Transverse colon (tissue), 4 donors: Measurements from ENCODE around the gene CCL16. TPM values are rescaled to one million over a fixed set of nuclear protein-coding genes. Genes with fewer than 3 reads are reported as not detected.
"Not testable (repeated sequence)": the region's sequence is repeated elsewhere in the genome, so short reads cannot be mapped to it uniquely, and the experiment has no call there.

Source experiments
- DNase-seq: peaks from one replicate; pipeline ENCODE4 v3.0.0-alpha.2; 2019
- H3K27ac ChIP-seq, 4 donors: fragments of 200-600 bp; sonication (generic); 2 replicates each; pipeline ENCODE4 v1.5.1; 2016 to 2018; ENCODE audit warnings: inconsistent platforms in 4 of 4
- H3K27me3 ChIP-seq: fragments of 200-600 bp; sonication (generic); 2 replicates; pipeline ENCODE4 v1.5.1; 2017; ENCODE audit warnings: inconsistent platforms
- H3K36me3 ChIP-seq, 4 donors: fragments of 200-600 bp; sonication (generic); 2 replicates each; pipeline ENCODE4 v1.5.1; 2017 to 2019; ENCODE audit warnings: inconsistent platforms in 4 of 4
- H3K4me1 ChIP-seq, 4 donors: fragments of 200-600 bp; sonication (generic); 2 replicates each; pipeline ENCODE4 v1.5.1; 2017 to 2020; ENCODE audit warnings: inconsistent platforms in 4 of 4
- H3K4me3 ChIP-seq, 4 donors: fragments of 200-600 bp; sonication (generic); 1 replicate in 1 of 4; 2 replicates in 3 of 4; pipeline versions ENCODE4 v1.5.1 to v1.6.1; 2017 to 2019; ENCODE audit warnings: inconsistent platforms in 4 of 4
- H3K9me3 ChIP-seq, 2 donors: fragments of 200-600 bp; sonication (generic); 2 replicates each; pipeline ENCODE4 v1.5.1; 2017 to 2019; ENCODE audit warnings: inconsistent platforms in 2 of 2
- EP300 ChIP-seq: sonication (generic); formaldehyde crosslinking; IDR thresholded peaks from one replicate; pipeline ENCODE4 v1.6.1; 2017; ENCODE audit warnings: antibody characterized with exemption, low read depth
- POLR2A ChIP-seq: fragments of 450-650 bp; IDR thresholded peaks from one replicate; pipeline ENCODE4 v1.6.1; 2016; ENCODE audit warnings: antibody characterized with exemption, mild to moderate bottlenecking, moderate library complexity
- POLR2AphosphoS5 ChIP-seq, 3 donors: sonication (generic); formaldehyde crosslinking; IDR thresholded peaks; one replicate each; pipeline ENCODE4 v1.6.1; 2016; ENCODE audit warnings: antibody characterized with exemption in 3 of 3
- WGBS, 2 donors: methylation state at CpG; one replicate each; pipeline ENCODE4 v1.1.5; 2018; ENCODE audit warnings: low coverage in 1 of 2; 5-methylcytosine and 5-hydroxymethylcytosine counted together
- in situ Hi-C, 4 donors: fragments of 200-750 bp; cut with MboI; loops; one replicate each; pipeline versions ENCODE4 v1.15.0 to v1.15.1; 2017; ENCODE audit warnings: low sequenced_read_pairs in 3 of 4, low pct_ligation_motif_present in 1 of 4, low pct_unique_long_range_greater_than_20kb in 1 of 4
- intact Hi-C: fragments of 100-400 bp; cut with DNase I; formaldehyde crosslinking; loops from one replicate; pipeline ENCODE4 v1.15.1; 2023; ENCODE audit warnings: low total_unique reads
- total RNA-seq, 4 donors: library from RNA; depleted of rRNA; stranded (reverse); fragments of >200 nt; gene quantifications; one replicate each; pipeline ENCODE4 v1.1.0, GENCODE V29; 2016
- TF ChIP-seq, protein P1 (sequence below), 5 experiments: fragments of 200-600 bp in 3 of 5; fragments of 450-650 bp in 2 of 5; sonication (generic) in 3 of 5; IDR thresholded peaks; 1 replicate in 2 of 5; 2 replicates in 3 of 5; pipeline ENCODE4 v1.5.1; 2016 to 2017; ENCODE audit warnings: antibody characterized with exemption in 5 of 5, inconsistent platforms in 3 of 5, mild to moderate bottlenecking in 2 of 5, moderate library complexity in 1 of 5

Gene CCL16
- total RNA-seq, 4 donors from 2014 or later = not detected

DNA sequence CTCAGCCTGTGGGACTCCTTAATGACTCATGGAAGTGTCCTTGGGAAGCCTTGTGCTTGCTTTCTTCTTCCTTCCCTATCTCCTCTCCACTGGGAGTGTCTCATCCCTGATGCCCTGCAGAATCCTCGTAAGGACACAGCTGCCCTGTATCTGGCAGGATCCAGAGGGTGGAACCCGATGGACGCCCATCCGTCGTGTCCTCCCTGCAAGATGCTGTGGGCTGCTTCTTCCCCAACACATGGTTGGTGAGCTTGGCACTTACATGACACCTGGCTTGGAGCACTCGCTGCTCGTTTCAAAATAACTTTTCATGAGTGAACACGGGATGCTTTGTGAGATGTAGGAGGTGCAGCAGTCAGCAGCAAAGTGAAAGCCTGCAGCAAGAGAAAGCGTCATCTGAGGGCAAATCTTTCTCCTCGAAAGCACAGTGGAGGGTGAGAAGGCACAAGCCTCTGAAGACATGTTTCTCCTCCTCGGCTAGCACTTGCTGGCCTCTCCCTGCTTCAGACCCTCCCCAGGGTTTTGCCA, 16.8 kb upstream of the CCL16 start:
- H3K27me3 ChIP-seq = no peaks in the 10 kb centered on the region
- H3K27ac ChIP-seq = no peak overlapping the region
- H3K36me3 ChIP-seq = peaks cover 0 to 10% (median 4%) of the 10 kb centered on the region in 4 donors
- TF ChIP-seq EP300 (no peak), POLR2A (no peak), POLR2AphosphoS5 (IDR thresholded peaks at IDR 0.05) (no peak)
- intact Hi-C loops (no loop called here), in situ Hi-C loops (no loop called here)
- WGBS, 2 donors = 79% methylated on average over 11 of the region's 11 CpGs; no CpG with 5 or more reads in 1 of the 2 donors
- peaks cover 0 to 11% (median 8%) of the 10 kb centered on the region in 4 donors for H3K4me1 ChIP-seq
- H3K4me3 ChIP-seq = no peak overlapping the region
- DNase-seq = no peak
- no peaks in the 10 kb centered on the region for H3K9me3 ChIP-seq

DNA sequence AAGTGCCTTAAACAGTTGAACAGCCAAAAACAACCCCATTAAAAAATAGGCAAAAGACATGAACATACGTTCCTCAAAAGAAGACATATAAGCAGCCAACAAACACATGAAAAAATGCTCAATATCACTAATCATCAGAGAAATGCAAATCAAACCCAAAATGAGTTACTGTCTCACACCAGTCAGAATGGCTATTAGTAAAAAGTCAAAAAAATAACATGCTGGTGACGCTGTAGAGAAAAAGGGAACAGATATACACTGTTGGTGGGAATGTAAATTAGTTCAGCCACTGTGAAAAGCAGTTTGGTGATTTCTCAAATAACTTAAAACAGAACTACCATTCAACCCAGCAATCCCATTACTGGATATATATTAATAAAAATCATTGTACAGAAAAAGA, 14.0 kb upstream of the CCL16 start:
- H3K27ac ChIP-seq, H3K9me3 ChIP-seq, H3K4me3 ChIP-seq, H3K4me1 ChIP-seq, H3K27me3 ChIP-seq, intact Hi-C loops, in situ Hi-C loops, DNase-seq: not testable (repeated sequence)
- H3K36me3 ChIP-seq = peaks cover 0 to 19% (median 4%) of the 10 kb centered on the region in 4 donors
- 71 to 100% methylated on average over 2 of the region's 2 CpGs for WGBS, 2 donors

DNA sequence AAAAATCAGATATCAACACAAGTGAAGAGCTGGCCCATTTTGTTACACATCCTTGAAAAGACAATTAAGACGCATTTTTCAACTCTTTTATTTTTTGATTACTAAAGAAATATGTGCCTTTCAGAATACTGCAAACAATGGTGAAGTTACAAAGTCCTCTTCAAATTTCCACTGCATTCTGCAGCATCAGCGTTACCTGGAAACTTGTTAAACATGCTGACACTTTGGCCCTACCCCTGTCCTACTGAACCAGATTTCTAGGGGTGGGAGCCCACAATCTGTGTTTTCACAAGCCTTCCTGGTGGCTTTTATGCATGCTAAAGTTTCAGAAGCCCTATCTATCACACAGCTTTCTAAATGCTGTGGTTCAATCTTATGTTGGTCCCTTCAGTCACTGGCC, 9.8 kb upstream of the CCL16 start:
- 48 to 63% methylated on average over 1 to 2 of the region's 2 CpGs for WGBS, 2 donors
- Histone ChIP-seq H3K36me3 (peaks cover 0 to 9% (median under 1%) of the 10 kb centered on the region in 4 donors), H3K27ac (no peak overlapping the region), H3K4me3 (no peak overlapping the region), H3K4me1 (no peaks in the 10 kb centered on the region), H3K9me3 (no peaks in the 10 kb centered on the region), H3K27me3 (no peaks in the 10 kb centered on the region)
- intact Hi-C loops = no loop called here
- in situ Hi-C loops = no loop called here
- no peak for DNase-seq
- TF ChIP-seq EP300 (no peak), POLR2A (no peak), POLR2AphosphoS5 (IDR thresholded peaks at IDR 0.05) (no peak)
- TF ChIP-seq, protein P1, sequence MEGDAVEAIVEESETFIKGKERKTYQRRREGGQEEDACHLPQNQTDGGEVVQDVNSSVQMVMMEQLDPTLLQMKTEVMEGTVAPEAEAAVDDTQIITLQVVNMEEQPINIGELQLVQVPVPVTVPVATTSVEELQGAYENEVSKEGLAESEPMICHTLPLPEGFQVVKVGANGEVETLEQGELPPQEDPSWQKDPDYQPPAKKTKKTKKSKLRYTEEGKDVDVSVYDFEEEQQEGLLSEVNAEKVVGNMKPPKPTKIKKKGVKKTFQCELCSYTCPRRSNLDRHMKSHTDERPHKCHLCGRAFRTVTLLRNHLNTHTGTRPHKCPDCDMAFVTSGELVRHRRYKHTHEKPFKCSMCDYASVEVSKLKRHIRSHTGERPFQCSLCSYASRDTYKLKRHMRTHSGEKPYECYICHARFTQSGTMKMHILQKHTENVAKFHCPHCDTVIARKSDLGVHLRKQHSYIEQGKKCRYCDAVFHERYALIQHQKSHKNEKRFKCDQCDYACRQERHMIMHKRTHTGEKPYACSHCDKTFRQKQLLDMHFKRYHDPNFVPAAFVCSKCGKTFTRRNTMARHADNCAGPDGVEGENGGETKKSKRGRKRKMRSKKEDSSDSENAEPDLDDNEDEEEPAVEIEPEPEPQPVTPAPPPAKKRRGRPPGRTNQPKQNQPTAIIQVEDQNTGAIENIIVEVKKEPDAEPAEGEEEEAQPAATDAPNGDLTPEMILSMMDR (IDR thresholded peaks at IDR 0.05) = no peak

DNA sequence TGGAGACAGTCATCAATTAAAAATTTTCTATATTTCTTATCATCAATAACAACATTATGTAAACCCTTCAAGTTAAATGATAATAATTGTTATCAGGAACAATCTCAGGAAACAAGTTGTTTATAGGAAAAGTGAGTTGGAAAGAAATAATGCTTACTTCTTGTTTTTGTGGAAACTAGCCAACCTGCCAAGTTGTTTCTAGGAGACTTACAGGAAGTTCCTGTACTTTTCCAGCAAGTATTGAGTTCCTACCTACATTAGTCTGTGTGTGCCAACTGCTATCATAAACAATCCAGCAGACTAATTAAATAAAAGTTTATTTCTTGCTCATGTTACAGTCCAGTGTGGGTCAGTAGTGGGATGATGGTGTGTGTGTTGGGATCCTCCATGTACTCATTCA, 6.9 kb upstream of the CCL16 start:
- Histone ChIP-seq H3K27ac (peak overlapping the region in 2 of 4 donors; percentile 3 to 37), H3K4me3 (no peak overlapping the region), H3K27me3 (no peaks in the 10 kb centered on the region), H3K36me3 (peaks cover 0 to 9% (median 0%) of the 10 kb centered on the region in 4 donors), H3K9me3 (no peaks in the 10 kb centered on the region), H3K4me1 (no peaks in the 10 kb centered on the region)
- TF ChIP-seq, protein P1 (IDR thresholded peaks at IDR 0.05) = no peak
- TF ChIP-seq POLR2A (no peak), EP300 (no peak), POLR2AphosphoS5 (IDR thresholded peaks at IDR 0.05) (no peak)
- intact Hi-C loops (loop anchor here (10.0 kb wide), 1 partner anchor 157 kb away; no protein-coding TSS in a partner anchor), in situ Hi-C loops (no loop called here)
- no peak for DNase-seq

- in situ Hi-C loops (no loop called here), intact Hi-C loops (loop anchor here (10.0 kb wide), 1 partner anchor 158 kb away; no protein-coding TSS in a partner anchor)
- Histone ChIP-seq H3K9me3 (no peaks in the 10 kb centered on the region), H3K36me3 (peaks cover 0 to 9% (median 0%) of the 10 kb centered on the region in 4 donors), H3K27ac (no peak within 1 kb of the TSS), H3K27me3 (no peaks in the 10 kb centered on the region), H3K4me3 (no peak within 1 kb of the TSS), H3K4me1 (peaks cover 0 to 4% (median 0%) of the 10 kb centered on the region in 4 donors)
- 84 to 88% methylated on average over 1 of the region's 1 CpG for WGBS, 2 donors
- TF ChIP-seq EP300 (no peak), POLR2AphosphoS5 (IDR thresholded peaks at IDR 0.05) (no peak), POLR2A (no peak)
- TF ChIP-seq, protein P1 (IDR thresholded peaks at IDR 0.05) = no peak
- DNase-seq = no peak
These were observed 5.3 kb upstream of the CCL16 start, which contains the start of gene CCL14 for GRCh38 chr17:35986643-35987042. Gene CCL14, minus strand, starts transcription at chr17:35986729. Its CDS starts 80 bp downstream, at chr17:35986649.
